ENCODE data around the gene C16orf86.

GRCh38 chr16:67632415-67633172 lies 34.0 kb upstream of the C16orf86 start:
- TF ChIP-seq GATA2 (IDR thresholded peaks at IDR 0.05; ENCODE audit: low read depth, low read length) (no peak), GATA3 (IDR thresholded peaks at IDR 0.05; ENCODE audit: low read depth, low read length) (no peak)

Measured in SH-SY5Y (cell line).